Upper lobe of left lung (tissue), 6 donors: ENCODE data around the gene DENND1A. TPM values are rescaled to one million over a fixed set of nuclear protein-coding genes. Genes with fewer than 3 reads are reported as not detected.

Experiments used
- ATAC-seq, 2 donors: fragments of 200-7000 bp; cut with Tn5 transposase; one replicate each; pipeline ENCODE4 v1.9.1; 2022; ENCODE audit warnings: mild to moderate bottlenecking in 2 of 2, moderate library complexity in 2 of 2; ENCODE audit not compliant: low FRiP score in 2 of 2
- DNase-seq, 2 donors: peaks; one replicate each; pipeline ENCODE4 v3.0.0-alpha.2; 2019 to 2020
- H3K27ac ChIP-seq, 4 donors: fragments of 200-600 bp; sonication (generic); one replicate each; pipeline ENCODE4 v1.5.1; 2016 to 2019
- H3K27me3 ChIP-seq, 4 donors: fragments of 200-600 bp; sonication (generic); one replicate each; pipeline ENCODE4 v1.5.1; 2017 to 2019
- H3K36me3 ChIP-seq, 4 donors: fragments of 200-600 bp; sonication (generic); one replicate each; pipeline ENCODE4 v1.5.1; 2016 to 2019
- H3K4me1 ChIP-seq, 4 donors: fragments of 200-600 bp; sonication (generic); one replicate each; pipeline ENCODE4 v1.5.1; 2018 to 2019
- H3K4me3 ChIP-seq, 4 donors: fragments of 200-600 bp; sonication (generic); one replicate each; pipeline ENCODE4 v1.5.1; 2017 to 2019; ENCODE audit warnings: mild to moderate bottlenecking in 2 of 4, moderate library complexity in 1 of 4
- H3K9me3 ChIP-seq, 4 donors: fragments of 200-600 bp; sonication (generic); one replicate each; pipeline ENCODE4 v1.5.1; 2018 to 2019
- CTCF ChIP-seq, 6 experiments: fragments of 450-650 bp in 4 of 6; fragments of 200-600 bp in 2 of 6; sonication (generic) in 2 of 6; IDR thresholded peaks; one replicate each; pipeline ENCODE4 v1.5.1; 2016 to 2019; ENCODE audit warnings: antibody characterized with exemption in 6 of 6
- EP300 ChIP-seq, 4 donors: sonication (generic); formaldehyde crosslinking; IDR thresholded peaks; one replicate each; pipeline ENCODE4 v1.5.1; 2017; ENCODE audit warnings: antibody characterized with exemption in 4 of 4, control low read depth in 2 of 4
- POLR2A ChIP-seq, 4 donors: fragments of 450-650 bp; IDR thresholded peaks; one replicate each; pipeline ENCODE4 v1.5.1; 2016 to 2017; ENCODE audit warnings: antibody characterized with exemption in 4 of 4, mild to moderate bottlenecking in 2 of 4
- POLR2AphosphoS5 ChIP-seq, 2 donors: sonication (generic); formaldehyde crosslinking; IDR thresholded peaks; one replicate each; pipeline ENCODE4 v1.5.1; 2017; ENCODE audit warnings: antibody characterized with exemption in 2 of 2
- WGBS, 2 donors: methylation state at CpG; one replicate each; pipeline ENCODE4 v1.1.5; 2017 to 2018; 5-methylcytosine and 5-hydroxymethylcytosine counted together
- total RNA-seq, 6 donors: library from RNA; depleted of rRNA in 4 of 6; stranded (reverse); fragments of >200 nt in 4 of 6; gene quantifications; one replicate each; pipeline versions ENCODE4 v1.1.0 to v1.2.1, GENCODE V29; 2016 to 2021
- donor health status: DM: no; HTN: no; CAD: no; lungs with moderate emphysema.
- donor health status: DM: no; HTN: yes; CAD: no; lungs with severe emphysema.

Gene DENND1A
- total RNA-seq, 6 donors from 2014 or later: 9.8 to 46.1 (median 16.0) TPM

GRCh38 chr9:123391946-123392345 is 538.0 kb downstream of the DENND1A start:
- no peaks in the 10 kb centered on the region for H3K36me3 ChIP-seq
- no peak for ATAC-seq
- DNase-seq: no peak
- TF ChIP-seq POLR2AphosphoS5 (IDR thresholded peaks at IDR 0.05): no peak
- no peak for TF ChIP-seq POLR2A (IDR thresholded peaks at IDR 0.05)
- TF ChIP-seq EP300 (IDR thresholded peaks at IDR 0.05): no peak
- TF ChIP-seq CTCF (IDR thresholded peaks at IDR 0.05): no peak
- H3K4me1 ChIP-seq: no peaks in the 10 kb centered on the region
- no peak overlapping the region for H3K4me3 ChIP-seq
- H3K9me3 ChIP-seq: no peaks in the 10 kb centered on the region
- 89 to 92% methylated on average over 28 of the region's 28 CpGs for WGBS, 2 donors
- no peak overlapping the region for H3K27ac ChIP-seq
- H3K27me3 ChIP-seq: no peaks in the 10 kb centered on the region

DNA sequence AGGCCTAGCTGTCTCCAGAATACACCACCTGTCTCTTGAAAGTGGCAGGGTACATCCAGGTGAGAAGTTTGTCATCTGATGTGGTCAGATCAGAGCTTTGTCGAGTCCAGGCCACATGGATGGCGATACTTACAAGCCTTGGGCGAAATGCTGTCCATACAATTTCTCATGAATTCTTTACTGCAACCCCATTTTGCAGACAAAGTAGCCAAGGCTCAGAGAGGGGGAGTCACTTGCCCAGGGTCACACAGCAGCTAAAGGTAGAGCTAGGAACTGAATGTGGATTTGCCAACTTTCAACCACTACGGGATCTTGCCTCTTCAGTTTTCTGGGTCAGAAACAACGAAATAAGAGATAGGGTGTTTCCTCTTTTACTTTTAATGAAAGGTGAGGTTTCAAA is 538.7 kb downstream of the DENND1A start:
- DNase-seq (no peak), ATAC-seq (no peak)
- no peak overlapping the region for H3K4me3 ChIP-seq
- no peaks in the 10 kb centered on the region for H3K36me3 ChIP-seq
- no peaks in the 10 kb centered on the region for H3K4me1 ChIP-seq
- H3K27ac ChIP-seq: no peak overlapping the region
- no peak for TF ChIP-seq EP300 (IDR thresholded peaks at IDR 0.05)
- TF ChIP-seq POLR2A (IDR thresholded peaks at IDR 0.05): no peak
- TF ChIP-seq CTCF (IDR thresholded peaks at IDR 0.05): no peak
- TF ChIP-seq POLR2AphosphoS5 (IDR thresholded peaks at IDR 0.05): no peak
- WGBS, 2 donors: 89 to 93% methylated on average over 5 of the region's 5 CpGs
- H3K27me3 ChIP-seq: no peaks in the 10 kb centered on the region
- H3K9me3 ChIP-seq: no peaks in the 10 kb centered on the region

- Histone ChIP-seq H3K27ac (no peak overlapping the region), H3K9me3 (no peaks in the 10 kb centered on the region), H3K27me3 (no peaks in the 10 kb centered on the region), H3K4me3 (no peak overlapping the region), H3K36me3 (no peaks in the 10 kb centered on the region), H3K4me1 (no peaks in the 10 kb centered on the region)
- no peak for DNase-seq
- TF ChIP-seq EP300 (IDR thresholded peaks at IDR 0.05): no peak
- no peak for TF ChIP-seq CTCF (IDR thresholded peaks at IDR 0.05)
- TF ChIP-seq POLR2A (IDR thresholded peaks at IDR 0.05): no peak
- no peak for TF ChIP-seq POLR2AphosphoS5 (IDR thresholded peaks at IDR 0.05)
- 86% methylated on average over 18 to 23 of the region's 23 CpGs for WGBS, 2 donors
- ATAC-seq: no peak
Observed at GRCh38 chr9:123390337-123391135, 539.4 kb downstream of the DENND1A start.

DNA sequence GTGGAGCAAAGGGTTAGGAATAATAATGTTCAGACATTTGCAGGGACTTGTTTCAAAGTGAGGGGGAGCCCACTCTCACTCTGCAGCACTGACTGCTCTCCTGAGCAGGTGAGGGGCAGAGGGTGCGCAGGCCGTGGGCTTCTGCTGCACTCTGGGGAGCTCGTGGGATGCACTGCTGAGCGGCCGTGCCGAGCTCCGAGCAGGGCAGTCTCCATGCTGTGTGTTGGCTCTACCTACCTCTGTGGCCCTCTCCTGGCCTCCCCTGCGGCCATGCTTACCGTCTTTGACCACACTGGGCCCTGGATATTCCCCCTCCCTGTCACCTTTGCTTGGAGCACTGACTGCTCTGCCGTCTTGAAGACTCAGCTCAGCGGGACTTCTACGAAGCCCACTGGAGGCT is 540.2 kb downstream of the DENND1A start:
- Histone ChIP-seq H3K4me1 (no peaks in the 10 kb centered on the region), H3K9me3 (no peaks in the 10 kb centered on the region), H3K36me3 (no peaks in the 10 kb centered on the region), H3K4me3 (no peak overlapping the region), H3K27ac (no peak overlapping the region), H3K27me3 (no peaks in the 10 kb centered on the region)
- no peak for TF ChIP-seq POLR2A (IDR thresholded peaks at IDR 0.05)
- TF ChIP-seq CTCF (IDR thresholded peaks at IDR 0.05): no peak
- no peak for TF ChIP-seq EP300 (IDR thresholded peaks at IDR 0.05)
- TF ChIP-seq POLR2AphosphoS5 (IDR thresholded peaks at IDR 0.05): no peak
- 70 to 75% methylated on average over 12 of the region's 12 CpGs for WGBS, 2 donors
- ATAC-seq: peak in 1 of 2 donors; percentile 9
- no peak for DNase-seq

GRCh38 chr9:123389070-123389469 is 540.9 kb downstream of the DENND1A start:
- no peak for TF ChIP-seq POLR2A (IDR thresholded peaks at IDR 0.05)
- TF ChIP-seq CTCF (IDR thresholded peaks at IDR 0.05): no peak
- TF ChIP-seq EP300 (IDR thresholded peaks at IDR 0.05): no peak
- no peak for TF ChIP-seq POLR2AphosphoS5 (IDR thresholded peaks at IDR 0.05)
- Histone ChIP-seq H3K36me3 (no peaks in the 10 kb centered on the region), H3K27ac (no peak overlapping the region), H3K4me1 (no peaks in the 10 kb centered on the region), H3K4me3 (no peak overlapping the region), H3K9me3 (no peaks in the 10 kb centered on the region), H3K27me3 (no peaks in the 10 kb centered on the region)
- DNase-seq: no peak
- WGBS, 2 donors: 63 to 72% methylated on average over 5 to 10 of the region's 10 CpGs
- ATAC-seq: no peak
